GM12873 (cell line): Measurements from ENCODE around the gene MCTP1.

Experiments used
- CTCF ChIP-seq: IDR thresholded peaks from 2 replicates; pipeline ENCODE4 v1.5.1; 2012; ENCODE audit warnings: low read depth, mild to moderate bottlenecking, moderate library complexity, low read length, control low read depth; ENCODE audit not compliant: insufficient read depth; ENCODE audit errors: missing control alignments

MCTP1 gene

DNA sequence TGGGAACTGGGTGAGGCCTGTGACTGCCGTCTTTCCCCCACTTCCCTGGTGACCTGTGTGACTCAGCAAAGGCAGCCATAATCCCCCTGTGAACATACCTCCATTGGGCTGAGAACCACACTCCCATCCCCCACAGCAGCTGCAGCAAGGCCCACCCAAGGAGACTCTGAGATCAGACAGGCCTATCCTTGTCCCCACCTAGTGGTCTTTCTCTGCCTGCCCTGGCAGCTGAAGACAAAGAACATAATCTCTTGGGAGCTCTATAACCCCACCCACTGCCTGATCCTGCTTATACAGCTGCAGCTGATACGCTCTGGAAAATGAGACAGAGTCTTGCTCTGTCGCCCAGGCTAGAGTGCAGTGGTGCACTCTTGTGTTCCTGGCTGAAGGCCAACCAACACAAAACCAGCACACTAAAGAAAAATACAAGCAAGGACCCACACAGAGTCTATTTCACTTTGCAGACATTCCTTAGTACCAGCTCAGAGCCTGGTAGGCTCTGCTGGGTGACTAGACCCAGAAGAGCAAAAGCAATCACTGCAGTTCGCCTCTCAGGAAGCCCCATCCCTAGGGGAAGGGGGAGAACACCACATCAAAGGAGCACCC, 106.7 kb downstream of the MCTP1 start:
- peak; percentile 23 for TF ChIP-seq CTCF

- no peak for TF ChIP-seq CTCF
Observed at GRCh38 chr5:95177456-95177855, 107.4 kb downstream of the MCTP1 start.

- TF ChIP-seq CTCF, result no peak
Observed at GRCh38 chr5:95175106-95175505, 109.8 kb downstream of the MCTP1 start.

DNA sequence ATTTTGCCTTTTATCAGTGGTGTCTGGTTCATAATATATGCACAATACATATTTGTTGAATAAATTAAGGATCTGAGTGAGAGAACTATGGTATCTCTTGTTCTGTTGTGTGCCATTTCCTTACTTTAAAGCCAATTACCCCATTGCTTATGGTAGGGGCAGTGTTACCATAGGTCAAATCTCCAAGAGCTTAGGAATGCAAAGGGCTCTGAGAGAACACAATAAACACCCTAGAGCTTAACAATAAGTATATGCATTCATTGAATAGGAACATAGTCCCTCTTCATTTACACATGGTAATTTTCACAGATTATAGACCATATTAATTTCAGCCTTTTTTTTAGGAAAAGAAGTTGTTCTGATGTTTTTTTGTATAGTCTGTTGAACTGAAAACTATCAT, 112.2 kb downstream of the MCTP1 start:
- TF ChIP-seq CTCF, result no peak

GRCh38 chr5:95164861-95165260, 120.0 kb downstream of the MCTP1 start:
- no peak for TF ChIP-seq CTCF

DNA sequence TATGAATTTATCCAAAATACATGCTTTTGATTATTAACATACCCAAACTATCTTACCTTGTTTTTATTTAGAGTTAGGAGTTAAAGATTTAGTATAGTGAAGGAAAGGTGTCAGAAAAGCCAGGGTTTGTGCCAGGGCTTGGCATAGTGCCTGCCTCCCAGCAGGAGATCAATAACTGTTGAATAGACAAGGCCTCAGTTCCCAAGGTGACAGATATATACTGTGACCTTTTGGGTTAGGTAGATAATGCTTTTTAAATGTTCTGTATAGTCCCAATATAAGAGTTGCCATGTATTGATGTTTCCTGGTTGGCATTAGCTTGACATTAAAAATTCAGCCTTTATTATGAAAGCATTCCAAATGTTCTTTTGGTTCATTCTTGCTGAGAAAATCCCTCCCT, 121.8 kb downstream of the MCTP1 start:
- no peak for TF ChIP-seq CTCF

- no peak for TF ChIP-seq CTCF
Observed at GRCh38 chr5:95162231-95162992, 122.5 kb downstream of the MCTP1 start.
